ENCODE data around the gene HEMGN.

The HEMGN gene

DNA sequence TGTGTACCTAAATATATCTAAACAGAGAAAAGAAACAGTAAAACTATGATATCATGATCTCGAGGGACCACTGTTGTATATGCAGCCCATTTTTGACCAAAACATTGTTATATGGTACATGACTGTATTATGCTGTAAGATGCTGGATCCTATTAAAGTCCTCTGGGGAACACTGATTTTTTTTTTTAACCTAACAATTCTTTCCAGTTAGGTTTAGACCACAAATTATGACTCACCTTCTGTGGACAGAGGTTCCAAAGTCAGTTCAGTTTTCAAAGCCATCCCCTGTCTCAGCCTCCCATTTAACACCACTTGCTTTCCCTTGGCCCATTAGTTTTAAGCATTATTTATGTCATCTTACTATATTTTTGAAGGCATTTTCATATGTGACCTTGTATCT is 42.8 kb downstream of the HEMGN start:
- no peak for DNase-seq

DNA sequence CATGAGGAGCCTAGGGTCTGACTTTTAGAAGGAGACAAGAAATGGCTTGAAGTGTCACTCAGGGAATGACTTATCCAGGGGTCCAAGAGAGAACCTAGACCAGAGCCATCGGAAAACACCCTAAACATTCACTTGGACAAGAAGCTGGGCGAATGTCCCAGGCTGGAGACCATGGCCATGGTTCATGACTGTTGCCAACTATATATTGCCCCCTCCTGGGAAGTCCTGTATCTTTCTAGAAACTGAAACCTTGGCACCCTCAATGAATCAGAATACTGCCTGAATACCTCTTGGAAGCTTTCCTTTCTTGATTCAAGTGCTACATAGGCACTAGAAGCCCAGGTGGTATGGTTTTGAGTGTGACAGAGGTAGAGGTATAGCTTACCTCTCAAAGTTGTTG is 45.6 kb downstream of the HEMGN start:
- DNase-seq, result no peak

DNA sequence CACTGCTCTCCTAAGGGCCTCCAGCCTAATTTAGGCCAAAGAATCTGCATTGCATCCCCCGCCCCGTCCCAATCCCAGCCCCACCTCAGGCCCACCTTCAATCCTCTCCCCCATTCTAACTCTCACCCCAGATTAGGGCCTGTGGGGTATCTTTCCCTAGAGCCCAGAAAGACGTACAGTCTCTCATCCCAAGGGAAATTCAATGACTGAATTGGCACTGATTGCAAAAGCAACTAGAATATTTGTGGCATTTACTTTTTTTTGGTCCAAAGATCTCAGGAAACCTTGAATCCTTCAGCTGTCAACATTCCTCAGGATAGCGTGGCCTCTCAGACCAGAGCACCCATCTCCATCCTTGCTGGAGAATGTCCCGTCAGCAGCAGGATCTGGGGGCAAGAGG is 46.2 kb downstream of the HEMGN start:
- no peak for DNase-seq

DNA sequence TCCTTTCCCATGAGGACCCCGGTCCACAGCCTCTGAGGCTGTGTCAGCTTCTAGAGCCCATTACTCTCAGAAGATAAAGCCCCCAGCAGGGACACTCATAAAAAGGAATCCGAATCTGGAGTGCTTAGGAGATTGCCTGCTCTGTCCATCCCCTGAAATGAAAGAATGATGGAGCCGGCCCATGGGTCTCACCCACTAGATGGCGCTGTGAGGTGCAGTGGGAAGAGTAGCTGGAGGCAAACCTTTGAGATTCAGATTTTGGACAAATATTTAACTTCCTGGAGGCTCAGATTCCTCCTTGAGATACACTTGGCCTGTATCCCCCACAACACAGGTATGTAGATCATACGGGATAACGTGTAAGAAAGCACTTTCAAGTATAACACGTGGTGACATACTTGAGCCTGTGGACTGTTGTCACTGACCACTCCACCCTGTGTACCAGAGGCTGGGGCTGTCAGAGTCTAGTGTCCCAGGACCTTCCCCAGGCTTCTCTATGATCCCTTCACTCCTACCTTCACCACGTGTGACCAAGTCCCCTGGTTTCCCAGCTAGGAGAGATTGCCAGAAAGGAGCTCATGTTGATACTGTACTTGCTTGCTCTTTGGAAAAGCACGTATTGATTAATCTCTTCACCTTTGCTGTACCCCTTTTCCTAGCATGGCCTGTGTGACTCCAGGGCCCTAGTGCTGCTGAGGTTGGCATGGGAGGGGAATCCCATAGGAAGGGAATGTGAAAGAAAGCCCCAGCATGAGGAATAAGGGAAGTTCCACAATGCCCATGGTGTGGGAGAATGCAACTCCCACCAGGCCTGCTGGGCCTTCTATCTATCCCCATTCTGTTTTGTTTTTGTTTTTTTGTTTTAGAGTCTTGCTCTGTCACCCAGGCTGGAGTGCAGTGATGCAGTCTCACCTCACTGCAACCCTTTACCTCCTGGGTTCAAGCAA is 47.8 kb downstream of the HEMGN start:
- DNase-seq, result peak; percentile 60

DNA sequence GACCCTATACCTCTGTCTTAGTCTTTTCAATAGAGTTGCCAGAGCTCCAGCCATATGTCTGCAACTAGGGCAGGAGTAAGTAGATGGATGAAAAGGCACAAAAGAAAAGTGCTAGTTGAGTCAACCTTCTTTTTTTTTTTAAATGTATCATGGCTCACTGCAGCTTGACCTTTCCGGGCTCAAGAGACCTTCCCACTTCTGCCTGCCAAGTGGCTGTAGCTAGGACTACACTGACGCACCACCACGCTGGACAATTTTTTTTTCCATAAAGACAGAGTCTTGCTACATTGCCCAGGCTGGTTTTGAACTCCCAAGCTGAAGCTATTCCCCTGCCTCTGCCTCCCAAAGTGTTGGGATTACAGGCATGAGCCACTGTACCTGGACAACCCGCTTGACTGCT is 57.6 kb downstream of the HEMGN start:
- no peak for DNase-seq

Measured in effector CD4-positive, alpha-beta T cell (primary cell).